HG02943 (cell line): ENCODE measurements around the gene MAP2K7.

Experiments used
- ATAC-seq: cut with Tn5 transposase; IDR thresholded peaks from one replicate; pipeline ENCODE4 v1.9.1; 2021; ENCODE audit warnings: mild to moderate bottlenecking, low read depth, moderate library complexity; ENCODE audit not compliant: unreplicated experiment

Gene MAP2K7

DNA sequence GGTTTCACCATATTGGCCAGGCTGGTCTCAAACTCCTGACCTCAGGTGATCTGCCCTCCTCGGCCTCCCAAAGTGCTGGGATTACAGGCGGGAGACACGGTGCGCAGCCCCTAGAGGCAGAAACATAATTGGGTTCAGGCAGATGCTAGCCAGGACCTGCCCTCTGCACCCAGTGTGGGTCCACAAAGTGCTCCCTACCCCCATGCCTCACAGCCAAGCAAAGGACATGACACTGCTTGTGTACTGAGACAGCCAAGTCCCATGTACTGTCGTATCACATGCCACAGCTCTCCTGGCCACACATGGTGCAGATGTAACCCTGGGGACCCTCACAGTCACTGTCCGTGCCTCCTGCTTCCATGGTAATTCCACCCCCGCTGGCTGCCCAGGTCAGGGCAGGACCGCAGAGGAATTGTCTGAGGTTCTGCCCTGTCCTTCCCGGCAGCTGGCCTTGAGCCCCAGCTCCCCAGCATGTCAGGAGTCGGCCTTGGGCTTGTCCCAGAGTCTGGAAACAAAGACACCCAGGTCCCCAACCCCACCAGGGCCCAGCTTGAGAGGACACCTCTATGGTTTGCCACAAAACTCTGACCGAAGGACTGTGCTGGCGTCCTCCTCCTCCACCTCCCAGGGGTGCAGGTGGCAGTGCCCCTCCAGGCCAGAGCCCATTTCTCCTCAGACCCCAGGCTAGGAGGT is 37.1 kb upstream of the MAP2K7 start:
- no peak for ATAC-seq

DNA sequence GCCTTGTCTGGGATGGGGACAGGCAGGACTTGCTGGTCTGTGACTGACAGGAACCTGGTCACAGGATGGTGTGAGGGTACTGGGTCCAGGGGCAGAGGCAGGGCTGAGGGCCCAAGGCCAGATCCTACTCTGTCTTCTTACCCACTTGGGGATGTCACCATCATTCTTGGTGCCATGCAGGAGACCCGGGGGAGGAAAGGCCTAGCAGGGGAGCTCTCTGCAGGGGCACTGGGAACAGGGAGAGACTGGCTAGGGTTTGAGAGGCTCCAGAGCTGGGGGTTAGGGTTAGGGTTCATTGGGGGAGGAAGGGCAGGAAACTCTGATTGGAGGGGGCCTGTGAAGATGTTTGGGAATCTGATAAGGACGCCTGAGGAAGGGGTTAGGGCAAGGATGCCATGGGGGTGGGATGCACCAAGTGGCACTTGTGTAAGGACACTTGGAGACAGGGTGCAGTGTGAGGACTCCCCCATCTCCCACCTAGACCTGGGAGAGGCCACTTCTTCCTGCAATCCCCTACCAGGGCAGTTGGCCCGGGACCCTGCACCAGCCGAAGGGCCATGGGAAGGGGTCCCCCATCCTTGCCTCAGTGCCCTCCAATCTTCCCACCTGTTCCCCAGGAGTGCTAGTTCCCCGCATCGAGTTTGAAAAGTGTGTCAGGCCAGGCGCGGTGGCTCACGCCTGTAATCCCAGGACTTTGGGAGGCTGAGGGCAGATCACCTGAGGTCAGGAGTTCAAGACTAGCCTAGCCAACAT is 36.4 kb upstream of the MAP2K7 start:
- ATAC-seq: no peak

- no peak for ATAC-seq
Measured at GRCh38 chr19:7868326-7868670, 35.4 kb upstream of the MAP2K7 start.

- ATAC-seq: peak; percentile 55
Measured at GRCh38 chr19:7868671-7869452, 34.8 kb upstream of the MAP2K7 start.

DNA sequence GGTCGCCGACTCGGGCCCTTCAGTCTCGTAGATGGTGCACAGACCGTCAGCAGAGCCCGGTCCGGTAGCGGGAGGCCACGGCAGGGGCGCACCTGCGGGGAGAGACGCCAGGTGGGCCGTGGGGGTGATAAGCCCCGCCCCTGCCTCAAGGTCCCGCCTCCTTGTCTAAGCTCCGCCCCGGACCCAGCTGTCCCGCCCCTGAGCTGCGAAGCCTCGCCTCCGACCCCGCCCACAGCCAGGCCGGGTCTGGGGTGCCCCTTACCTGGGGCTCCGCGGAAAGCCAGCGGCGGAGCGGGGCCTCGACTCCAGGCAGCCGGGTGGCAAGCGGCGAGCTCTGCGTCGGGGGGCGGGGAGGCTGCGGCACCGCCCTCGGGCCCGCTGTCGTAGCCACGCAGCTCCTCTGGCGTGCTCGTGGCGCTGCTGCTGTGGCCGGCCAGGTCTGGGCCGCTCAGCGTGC is 34.2 kb upstream of the MAP2K7 start:
- ATAC-seq: peak; percentile 48

DNA sequence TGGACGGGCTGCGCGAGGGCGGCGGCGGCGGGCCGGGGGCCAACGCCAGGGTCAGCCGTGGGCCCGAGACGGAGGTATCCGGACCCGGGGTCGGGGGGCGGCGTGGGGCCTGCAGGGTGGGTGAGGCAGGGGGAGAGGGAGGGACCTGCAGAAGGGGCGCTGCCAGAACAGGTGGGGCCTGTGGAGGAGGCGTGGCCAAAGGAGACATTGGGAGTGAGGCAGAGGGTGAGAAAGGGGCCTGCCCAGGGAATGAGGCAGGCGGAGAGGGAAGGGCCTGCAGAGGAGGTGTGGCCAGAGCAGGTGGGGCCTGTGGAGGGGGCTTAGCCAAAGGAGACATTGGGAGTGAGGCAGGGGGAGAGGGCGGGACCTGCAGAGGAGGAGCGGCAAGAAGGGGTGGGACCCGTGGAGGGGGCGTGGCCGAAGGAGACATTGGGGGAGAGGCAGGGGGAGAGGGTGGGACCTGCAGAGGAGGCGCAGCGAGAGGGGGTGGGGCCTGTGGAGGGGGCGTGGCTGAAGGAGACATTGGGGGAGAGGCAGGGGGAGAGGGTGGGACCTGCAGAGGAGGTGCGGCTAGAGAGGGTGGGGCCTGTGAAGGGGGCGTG is 33.7 kb upstream of the MAP2K7 start:
- no peak for ATAC-seq

- ATAC-seq: no peak
Measured at GRCh38 chr19:7870571-7871436, 32.9 kb upstream of the MAP2K7 start.

DNA sequence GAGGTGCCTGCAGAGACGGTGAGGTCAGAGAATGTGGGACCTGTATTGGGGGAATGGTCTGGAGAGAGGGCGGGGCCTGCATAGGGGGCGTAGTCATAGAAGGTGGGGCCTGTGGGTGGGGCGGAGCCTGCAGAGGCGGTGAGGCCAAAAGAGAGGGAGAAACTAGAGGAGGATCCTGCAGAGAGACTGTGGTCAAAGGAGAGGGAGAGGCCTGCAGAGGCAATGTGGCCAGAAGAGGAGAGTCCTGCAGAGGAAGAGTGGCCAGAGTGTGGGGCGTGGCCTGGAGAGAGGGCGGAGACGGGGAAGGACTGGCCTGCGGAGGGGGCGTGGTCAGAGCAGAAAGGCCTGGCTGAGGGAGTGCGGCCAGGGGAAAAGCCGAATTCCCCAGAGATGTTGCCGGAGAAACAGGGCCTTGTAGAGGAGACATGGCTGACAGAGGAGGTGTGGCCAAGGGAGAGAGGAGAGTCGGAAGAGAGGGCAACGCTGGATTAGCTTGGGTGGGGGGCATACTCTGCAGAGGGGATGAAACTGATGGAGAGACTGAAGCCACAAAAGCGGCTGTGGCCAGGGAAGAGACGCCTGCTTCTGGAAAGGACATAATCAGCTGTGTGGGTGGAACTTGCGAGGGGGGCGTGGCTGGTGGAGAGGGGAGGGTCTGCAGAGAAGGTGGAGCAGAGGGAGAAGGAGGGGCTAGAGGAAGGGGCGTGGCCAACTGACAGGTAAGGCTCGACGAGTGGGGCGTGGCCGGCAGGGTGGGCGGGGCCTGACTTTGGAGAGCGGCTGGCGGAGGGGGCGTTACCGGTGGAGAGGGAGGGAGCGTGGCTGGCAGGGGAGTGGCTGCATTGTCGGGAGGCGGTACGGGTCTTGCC is 32.0 kb upstream of the MAP2K7 start:
- ATAC-seq: no peak

DNA sequence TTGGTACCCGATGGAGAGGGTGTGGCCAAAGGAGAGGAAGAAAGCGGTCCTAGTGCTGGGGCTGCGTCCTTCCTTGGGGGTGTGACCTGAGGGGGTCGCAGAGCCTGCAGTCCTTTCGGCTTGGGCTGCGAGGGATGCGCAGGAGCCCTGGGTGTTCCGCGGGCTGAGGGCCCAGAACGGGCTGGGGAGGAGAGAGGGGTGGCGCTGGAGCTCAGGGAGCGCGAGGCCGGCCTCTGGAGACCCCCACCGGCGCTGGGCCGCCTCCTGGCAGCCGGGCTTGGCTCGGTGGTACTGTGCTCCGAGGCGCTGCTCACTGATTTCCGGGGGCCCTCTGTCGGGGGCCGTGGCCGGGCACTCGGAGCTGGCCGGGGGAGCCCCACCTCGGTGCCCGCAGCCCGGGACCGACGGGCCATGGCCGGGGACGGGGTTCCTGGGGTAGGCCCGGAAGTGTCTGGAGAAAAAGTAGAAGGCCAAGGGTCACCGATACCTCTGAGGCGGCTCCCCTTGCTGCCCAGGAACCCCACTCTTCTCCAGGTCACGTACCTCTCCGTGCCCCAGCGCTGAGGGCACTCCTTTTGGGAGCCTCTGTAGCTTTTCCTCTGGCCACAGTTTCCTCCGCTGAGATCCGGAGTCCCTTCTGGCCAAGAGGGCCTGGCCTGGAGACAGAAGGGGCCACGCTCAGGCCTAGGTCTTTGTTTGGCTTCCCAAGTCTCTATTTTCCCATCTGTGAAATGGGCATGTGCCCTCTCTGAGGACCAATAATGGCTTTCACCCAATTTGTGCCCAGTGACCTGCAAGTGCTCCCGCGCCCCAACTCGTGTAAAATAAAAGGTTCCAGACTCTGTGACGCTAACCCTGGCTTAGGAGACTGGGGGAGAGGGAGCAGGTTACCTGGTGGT is 31.1 kb upstream of the MAP2K7 start:
- no peak for ATAC-seq

DNA sequence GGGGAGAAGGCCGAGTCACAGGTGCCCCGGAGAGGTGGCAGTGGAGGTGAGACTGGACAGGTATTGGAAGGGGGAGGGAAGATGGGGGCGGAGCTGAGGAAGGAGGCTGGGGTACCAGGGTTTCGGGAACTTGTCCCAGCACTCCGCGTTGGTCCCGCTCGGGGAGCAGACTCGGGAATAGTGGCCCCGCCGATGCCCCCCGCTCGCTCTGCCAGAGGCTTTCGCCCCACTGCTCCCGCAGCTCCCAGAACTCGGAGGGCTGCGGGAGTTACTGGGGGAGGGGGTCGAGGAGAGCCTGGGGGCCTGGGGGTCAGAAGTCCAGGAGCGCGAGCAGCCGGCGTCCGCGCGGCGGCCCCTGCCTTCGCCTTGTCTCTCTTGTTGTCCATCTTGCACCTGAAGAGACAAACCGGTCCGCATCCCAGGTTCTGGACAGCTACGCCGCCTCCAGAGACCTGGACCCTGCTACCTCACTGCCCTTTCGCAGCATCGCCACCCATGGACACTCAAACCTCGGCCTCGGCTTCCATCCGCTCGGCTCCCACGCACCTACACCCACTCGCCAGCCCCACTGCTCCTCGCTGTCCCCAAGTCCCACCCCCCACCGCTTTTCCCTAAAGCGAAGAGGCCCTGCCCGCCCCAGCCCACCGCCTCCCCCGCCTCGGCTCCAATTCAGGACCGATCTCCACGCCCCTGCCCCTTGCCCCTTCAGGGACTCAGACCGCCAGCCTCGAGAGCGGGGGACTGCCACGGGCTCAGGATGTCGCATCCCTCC is 30.2 kb upstream of the MAP2K7 start:
- ATAC-seq: no peak

DNA sequence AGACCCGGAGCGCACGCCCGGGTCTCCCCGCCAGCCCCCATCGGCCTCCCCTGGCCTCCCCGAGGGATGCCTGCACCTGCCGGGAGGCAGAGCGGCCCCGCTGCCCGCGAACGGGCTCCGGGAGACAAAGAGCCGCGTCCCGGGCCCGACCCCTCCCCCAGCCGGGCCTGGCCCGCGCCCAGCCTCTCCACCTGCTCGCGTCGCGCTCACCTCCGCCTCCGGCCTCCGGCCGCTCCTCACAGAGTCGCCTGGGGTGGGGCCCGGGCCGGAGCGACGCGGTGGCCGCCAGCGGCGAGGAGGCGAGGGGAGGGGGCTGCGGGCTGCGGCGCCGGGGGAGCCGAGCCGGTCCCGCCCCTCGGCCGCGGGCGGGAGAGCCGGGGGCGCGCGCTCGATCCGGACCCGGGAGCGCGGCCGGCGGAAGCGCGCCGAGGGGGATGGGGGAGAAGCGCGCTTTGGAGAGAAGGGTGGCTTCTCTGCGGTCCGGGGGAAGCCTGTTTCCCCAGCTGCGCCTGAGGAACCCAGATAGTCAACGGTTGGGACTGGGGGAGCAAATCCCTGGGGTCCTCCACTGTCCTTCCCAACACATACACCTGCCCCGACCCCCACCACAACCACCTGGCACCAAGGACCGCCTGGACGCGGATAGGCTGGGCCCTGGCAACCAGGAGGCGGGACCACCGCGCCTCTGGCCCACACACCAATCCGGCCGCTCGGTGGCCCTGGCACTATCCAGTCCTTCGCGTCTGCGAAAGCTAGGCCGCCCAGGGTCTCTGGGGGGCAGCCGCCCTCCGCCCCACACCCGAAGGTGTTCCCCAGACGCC is 29.4 kb upstream of the MAP2K7 start, which contains the start of gene PRR36:
Gene PRR36, minus strand, starts transcription at position 315 of the 821 bp plus-strand sequence. CDS start 701 bp downstream, outside the sequence.
- no peak for ATAC-seq

GRCh38 chr19:7874897-7875273 is 28.8 kb upstream of the MAP2K7 start:
- ATAC-seq: no peak

DNA sequence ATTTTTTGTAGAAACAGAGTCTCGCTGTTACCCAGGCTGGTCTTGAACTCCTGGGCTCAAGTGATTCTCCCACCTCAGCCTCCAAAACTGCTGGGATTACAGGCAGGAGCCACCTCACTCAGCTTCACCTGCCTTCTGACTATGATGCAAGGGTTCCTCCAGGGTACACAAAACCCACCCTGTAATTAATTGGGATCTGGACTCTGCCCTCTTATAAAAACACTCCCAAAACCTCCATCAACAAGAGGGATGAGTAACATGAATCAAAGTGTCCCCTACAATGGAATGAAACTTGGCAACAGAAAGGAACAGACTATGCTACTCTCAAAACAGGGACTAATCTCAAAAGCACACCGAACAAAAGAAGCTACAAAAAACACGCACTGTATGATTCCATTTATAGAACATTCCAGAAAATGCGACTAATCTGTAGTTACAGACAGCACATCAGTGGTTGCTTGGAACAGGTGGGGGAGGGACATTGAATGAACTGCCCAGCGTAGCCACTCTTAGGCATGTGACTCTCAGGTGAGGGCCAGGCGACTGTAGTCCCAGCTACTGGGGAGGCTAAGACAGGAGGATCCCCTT is 26.3 kb upstream of the MAP2K7 start:
- ATAC-seq: no peak

DNA sequence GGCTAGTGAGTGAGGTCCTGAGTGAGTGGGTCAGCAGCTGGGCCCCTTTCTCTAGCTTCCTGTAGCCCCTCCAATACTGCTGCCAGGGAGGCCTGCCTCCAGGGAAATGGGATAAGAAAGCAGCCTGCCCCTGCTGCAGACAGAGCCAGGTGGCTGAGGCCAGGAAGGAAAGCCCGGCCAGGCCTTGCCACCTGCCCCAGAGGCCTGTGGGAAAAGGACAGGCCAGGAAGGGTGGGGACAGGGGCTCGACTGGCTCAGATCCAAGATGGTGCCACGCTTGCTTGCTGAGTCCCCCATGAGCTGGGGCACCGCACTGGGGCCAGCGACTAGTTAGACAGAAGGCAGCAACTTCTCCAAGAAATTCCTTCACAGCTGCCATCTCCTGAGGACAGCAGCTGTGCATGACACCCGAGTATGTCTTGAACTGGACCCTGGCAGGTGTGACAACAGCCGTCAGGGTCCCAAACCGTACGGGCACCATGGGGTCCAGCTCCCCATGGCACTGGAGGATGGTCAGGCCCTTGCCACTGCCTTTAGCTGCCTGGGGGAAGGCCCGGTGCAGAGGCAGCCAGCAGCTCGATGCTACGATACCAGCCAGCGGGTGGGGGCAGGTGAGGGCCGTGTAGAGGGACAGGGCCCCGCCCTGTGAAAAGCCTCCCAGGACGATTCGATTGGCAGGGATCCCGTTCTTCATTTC is 24.4 kb upstream of the MAP2K7 start:
- no peak for ATAC-seq

DNA sequence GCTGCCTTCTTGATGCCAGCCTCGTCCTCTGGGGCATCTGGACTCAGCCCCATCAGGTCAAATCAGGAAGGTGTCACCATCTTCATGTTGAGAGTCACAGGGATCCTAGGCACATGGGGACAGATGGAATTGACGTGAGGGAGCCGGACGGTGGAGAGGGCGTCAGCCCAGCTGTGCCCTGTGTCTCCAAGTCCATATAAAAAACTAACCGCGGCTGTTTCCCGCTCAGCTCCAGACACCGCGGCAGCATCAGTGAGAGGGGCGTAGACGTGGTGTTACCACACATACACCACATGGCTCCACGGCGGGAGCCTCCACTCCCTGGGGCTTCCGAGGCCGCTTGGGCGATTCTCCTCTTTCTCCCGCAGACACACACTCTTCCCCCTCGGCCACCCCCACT is 23.8 kb upstream of the MAP2K7 start:
- no peak for ATAC-seq
